ENCODE measurements around the gene RGMA.
"Not testable (repeated sequence)": the region's sequence is repeated elsewhere in the genome, so short reads cannot be mapped to it uniquely, and the experiment has no call there.

The RGMA gene

DNA sequence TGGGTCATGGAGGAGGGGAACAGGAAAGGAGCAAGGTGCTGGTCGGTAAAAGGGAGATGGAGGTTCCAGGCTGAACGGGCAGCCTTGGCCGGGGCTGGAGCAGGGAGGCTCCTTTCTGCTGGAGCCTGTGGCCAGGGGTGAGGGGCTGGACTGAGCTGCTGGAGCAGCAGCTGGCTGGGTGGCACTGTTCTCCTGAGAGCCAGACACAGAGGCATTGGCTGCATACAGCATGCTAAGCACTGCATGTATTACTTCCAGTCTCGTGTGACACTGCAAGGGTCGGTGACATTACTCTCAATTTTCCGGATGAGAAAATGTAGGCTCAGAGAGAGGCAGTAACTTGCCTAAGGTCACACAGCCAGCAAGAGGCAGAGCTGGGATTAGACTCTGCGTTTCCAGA lies 42.3 kb downstream of the RGMA start:
- DNase-seq, result no peak

DNA sequence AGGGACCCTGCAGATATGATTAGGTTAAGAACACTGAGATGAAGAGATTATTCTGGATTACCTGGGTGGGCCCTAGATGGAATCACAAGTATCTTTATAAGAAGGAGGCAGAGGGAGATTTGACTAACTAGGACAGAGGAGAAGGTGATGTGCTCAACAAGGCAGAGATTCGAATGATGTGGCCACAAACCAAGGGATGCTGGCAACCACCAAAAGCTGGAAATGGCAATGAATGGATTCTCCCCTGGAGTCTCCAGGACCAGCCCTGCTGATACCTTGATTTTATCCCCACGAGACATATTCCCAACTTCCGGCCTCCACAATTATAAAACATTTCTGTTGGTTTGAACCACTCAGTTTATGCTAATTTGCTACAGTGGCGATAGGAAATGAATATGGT lies 42.9 kb downstream of the RGMA start:
- DNase-seq, result no peak

DNA sequence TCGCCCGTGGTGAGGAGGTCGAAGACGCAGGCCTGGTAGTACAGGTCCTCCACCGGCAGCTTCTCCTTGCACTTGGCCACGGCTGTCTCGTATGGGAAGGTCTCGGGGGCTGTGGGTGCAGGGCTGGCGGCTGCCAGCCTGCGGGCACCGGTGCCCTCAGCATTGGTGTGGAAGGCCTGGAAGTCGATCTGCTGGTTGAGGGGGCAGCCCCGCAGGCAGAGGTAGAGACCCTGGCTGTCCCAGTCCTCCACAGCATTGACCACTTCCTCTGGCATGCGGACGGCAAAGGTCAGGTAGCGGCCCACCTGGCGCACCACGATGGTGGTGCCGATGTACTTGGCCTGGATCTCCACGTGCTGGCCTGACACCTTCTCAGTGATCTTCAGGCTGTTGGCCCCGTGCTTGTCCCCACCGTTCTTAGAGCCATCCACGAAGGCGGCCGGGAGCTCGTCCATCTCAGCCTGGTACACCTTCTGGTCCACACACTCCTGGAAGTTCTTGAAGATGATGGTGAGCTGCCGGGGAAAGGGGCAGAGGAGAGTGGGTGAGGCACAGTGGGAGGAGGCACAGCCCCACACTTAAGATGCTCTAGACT lies 43.7 kb downstream of the RGMA start:
- no peak for DNase-seq

DNA sequence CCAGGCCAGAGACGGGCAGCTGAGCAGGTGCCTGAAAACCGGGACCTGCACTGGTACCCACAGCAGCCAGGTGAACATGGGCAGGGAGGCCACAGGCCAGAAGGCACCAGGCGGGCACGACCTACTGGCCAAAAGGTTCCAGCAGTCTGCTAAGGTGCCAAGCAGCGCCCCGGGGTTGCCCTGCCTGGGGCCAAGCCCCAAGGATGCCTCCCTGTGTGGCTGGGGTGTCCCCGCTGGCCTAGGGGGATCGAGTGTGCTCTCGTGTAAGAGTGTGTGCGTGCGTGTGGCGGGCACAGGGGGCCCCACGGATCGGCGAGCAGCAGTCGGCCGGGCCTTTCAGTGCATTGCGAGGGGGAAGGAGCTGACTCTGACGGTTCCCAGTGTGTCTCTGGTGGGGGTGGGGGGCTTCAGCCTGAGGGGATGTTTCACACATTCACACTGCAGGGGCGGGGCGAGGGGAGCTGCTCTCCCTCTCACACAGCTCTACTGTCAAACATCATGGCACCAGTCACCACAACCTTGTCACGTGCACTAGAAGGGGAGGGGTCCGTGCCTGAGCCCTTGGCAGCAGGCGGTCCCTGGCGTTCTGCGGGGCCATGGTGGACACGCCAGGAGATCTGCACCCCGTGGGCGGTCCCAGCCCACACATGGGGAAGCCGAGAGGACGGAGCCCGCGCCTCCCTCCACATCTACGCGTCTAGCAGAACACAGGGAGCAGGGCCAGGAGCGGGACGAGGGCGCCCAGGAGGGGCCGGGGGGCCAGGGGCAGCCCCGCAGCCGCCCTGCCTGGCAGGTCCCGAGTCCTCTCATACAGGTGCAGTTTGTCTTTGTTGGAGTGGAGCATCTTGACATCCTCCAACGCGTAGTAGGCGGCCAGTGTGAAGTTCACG lies 44.5 kb downstream of the RGMA start:
- DNase-seq, result no peak

DNA sequence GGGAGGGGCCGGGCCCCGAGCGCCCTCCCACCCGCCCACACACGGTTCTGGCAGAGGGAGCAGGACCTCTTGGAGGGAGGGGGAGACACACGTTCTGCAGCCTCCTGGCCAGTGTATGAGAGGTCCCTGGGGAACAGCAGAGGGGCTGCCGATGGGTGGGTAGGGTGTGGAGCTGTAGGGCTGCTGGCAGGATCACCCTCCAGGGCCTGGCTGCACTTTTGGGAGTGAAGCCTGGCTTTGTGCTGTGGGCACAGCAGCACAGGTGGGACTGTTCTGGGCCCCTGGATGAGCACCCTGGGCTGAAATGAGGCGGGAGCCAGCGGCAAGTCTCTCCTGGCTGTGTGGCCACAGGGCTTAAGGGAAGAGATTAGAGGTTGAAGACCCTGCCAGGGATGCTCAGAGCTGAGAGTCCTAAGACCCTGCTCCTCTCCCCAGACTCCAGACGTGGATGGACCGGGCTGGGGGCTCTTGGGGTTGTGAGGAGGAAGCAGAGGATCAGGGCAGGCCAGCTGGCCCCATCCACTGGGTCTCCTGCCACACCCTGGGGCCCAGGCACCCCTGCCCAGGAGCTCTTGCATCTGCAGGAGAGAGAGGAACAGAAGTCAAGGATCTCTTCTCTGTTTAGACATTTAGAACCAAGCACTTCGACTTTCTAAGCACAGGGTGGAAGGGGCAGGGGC lies 45.2 kb downstream of the RGMA start:
- no peak for DNase-seq

DNA sequence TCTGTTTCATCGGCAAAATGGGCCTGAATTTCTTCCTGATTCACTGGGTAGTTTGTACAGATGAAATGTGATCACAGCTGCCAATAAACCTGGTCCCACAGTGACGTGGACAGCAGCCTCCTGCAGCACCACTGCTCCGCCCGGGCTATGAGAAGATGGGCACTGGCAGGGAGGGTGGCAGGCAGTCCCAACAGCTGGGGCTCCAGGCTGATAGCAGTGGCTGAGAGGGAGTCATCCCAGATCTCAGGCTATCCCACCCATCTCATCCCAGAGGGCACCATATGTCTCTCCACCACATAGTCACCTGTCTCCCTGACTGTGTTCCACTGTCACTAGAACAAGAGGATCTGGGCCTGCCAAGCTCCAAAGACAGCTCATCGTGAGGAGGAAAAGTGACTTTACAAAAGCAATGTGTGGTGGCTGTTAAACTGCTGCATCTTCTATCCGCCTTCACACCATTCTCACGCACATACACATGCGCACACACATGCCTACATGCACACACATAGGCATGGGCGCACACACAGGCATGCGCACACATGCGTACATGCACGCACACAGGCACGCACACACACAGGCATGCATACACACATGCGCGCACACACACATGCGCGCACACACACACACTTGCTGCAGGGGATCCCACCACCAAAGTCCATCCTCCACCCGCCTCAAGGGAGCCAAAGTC lies 46.2 kb downstream of the RGMA start:
- DNase-seq, result no peak

DNA sequence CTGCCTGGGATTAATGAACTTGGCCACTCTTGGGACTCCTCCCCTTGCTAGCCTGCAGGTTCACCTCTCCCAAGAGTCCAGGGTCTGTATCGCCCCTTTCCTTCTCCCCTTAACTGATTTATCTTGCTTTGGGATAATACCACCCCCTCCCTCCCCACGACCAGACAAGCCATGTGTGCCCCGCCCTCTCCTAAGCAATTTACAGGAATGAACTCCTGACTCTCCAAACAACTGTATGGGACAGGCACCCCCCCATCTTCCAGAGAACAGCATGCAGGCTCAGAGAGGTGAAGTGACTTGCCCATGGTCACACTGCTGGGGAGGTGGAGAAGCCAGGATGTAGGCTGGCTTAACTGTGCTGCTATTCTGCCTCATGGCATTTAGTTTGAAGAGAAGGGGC lies 46.8 kb downstream of the RGMA start:
- no peak for DNase-seq

DNA sequence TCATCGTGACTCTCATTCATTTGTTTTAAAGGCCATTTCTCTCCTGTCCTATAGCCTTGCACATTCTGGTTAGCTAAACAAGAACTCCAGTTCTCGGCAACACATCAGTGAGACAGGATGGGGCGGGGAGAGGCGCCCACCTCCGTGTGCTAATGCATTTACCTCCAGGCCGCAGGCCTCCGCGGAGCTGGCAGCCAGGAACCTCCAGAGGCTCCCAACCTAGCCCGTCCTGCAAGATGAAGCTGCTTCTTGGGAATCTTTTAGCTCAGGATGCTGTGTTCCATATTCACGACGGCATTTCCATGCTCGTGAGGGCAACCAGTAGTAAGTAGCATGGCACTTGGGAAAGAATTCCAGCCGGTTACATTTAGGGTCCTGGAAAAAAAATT lies 47.9 kb downstream of the RGMA start:
- DNase-seq, result no peak

DNA sequence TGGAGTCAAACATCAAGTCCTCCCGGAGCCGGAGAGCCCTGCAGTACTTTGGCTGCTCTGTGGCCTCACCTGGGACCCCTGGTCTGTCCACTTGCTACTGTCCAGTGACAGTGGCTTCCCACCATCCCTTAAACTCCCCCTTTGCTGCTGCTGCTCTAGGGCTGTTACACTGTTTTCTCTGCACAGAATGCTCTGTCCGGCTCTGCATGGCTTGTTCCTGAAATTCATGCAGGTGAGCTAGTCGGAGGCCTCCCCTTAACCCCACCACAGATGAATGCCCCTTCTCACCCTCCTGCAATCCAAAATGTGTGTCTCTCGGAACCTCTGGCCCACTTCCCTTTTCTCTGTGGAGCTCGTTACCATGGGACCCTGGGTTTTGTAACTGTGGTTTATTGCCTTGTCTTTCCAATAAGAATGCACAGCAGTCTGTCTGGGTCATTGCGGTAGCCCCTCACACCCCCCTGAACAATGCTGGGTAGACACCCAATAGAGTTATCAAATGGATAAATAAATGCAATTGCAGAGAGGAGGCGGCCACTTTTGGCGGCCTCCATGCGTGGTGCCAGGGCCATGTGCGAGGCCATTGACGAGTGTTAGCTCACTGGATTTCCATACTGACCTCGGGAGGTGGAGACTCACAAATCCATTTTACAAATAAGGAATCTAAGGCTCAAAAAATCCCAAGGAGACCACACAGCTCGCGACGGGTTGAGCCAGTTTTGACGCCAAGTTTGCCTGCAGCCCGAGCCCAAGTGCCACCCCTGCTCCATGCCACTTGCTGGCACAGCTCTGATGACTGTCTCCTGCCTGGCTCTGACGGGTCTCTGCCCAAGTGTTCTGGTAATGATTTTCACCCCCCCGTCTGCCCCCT lies 48.5 kb downstream of the RGMA start:
- no peak for DNase-seq

DNA sequence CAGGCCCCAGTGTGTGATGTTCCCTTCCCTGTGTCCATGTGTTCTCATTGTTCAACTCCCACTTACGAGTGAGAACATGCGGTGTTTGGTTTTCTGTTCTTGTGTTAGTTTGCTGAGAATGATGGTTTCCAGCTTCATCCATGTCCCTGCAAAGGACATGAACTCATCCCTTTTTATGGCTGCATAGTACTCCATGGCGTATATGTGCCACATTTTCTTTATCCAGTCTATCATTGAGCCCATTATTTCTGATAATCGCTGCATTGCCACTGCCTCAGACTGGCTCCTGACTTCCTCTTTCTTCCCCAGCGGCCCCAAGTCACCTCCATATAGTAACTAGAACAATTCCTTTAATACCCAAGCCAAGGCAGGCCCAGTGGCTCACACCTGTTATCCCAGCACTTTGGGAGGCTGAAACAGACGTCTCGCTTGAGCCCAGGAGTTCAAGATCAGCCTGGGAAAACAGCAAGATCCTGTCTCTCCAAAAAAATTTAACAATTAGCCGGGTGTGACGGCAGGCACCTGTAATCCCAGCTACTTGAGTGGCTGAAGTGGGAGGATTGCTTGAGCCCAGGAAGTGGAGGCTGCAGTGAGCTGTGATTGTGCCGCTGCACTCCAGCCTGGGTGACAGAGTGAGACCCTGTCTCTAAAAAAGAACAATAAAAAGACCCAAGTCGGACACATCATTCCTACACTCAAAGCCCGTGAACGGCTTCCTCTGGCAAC lies 49.3 kb downstream of the RGMA start:
- DNase-seq, result not testable (repeated sequence)

DNA sequence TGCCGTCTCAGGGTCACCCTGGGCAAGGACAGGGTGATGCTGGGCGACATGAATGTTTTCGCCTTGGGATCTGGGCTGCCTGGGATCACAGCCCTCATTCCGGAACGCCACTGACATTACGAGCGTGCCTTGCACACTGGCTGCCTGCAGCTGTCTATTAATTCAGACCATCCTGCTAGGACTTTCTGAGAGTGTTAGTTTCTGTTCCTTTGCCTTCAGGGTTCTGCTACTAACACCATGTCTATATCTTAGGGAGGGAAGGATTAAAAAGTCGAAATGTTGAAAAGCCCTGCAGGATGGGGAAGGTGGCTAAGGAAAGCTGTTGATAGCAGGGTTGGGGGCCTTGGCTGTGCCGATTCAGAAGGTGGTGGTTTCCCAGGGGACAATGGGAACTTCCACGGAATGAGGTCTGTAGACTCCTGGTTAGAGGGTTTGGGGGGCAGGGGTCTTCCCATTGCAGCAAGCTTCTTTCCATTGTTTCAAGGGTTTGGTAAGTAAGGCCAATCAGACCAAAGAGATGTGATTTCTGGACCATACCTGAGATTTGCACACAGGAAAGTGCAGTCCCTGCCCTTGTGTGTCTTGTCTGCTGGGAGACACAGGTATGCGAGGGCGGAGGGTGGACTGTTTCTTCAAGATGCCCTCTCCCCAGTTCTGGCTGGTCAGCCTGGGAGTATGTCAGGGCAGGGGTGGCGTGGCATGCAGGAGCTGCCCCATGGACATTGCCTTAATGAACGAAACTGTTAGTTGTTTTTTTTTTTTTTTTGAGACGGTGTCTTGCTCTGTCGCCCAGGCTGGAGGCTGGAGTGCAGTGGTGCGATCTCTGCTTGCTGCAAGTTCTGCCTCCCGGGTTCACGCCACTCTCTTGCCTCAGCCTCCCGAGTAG lies 50.9 kb downstream of the RGMA start:
- no peak for DNase-seq

DNA sequence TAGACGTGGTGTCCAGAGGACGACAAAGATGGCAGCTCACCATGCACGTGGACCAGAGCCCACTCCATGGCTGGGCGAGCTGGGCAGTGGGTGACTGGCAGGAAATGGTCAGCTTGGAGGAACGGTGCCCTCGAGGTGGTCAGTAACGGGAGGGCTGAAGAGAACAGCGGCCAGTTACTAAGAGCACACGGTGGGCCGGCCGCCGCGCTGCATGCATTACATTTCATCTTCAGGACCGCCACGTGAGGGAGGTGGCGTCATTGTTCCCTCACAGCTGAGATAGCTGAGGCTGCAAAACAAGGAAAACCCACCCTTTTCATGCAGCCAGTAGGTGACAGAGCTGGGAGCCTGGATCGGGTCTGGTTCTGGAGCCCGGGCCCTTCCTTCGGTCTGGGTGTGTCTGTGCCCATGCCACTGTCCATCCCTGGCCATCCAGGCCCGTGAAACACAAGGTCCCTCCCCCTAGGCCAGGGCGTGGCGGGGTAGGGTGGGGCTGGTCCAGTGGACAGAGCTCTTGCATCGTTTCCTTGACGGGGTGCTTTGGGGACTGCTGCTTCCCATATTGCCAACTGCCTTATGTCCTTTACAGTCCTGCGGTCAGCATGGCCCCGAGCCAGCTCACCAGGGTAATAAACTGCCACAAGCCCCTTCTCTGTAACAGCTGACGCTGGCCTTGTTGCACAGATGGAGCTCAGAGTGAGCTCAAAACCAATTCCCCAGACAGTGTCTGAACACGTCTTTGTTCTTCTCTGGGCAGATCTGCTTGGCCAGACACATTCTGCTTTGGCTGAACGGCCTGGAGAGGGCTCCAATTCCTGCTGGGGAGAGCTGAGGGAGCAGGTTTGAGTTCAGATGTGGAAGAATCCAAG lies 51.8 kb downstream of the RGMA start:
- DNase-seq, result no peak

DNA sequence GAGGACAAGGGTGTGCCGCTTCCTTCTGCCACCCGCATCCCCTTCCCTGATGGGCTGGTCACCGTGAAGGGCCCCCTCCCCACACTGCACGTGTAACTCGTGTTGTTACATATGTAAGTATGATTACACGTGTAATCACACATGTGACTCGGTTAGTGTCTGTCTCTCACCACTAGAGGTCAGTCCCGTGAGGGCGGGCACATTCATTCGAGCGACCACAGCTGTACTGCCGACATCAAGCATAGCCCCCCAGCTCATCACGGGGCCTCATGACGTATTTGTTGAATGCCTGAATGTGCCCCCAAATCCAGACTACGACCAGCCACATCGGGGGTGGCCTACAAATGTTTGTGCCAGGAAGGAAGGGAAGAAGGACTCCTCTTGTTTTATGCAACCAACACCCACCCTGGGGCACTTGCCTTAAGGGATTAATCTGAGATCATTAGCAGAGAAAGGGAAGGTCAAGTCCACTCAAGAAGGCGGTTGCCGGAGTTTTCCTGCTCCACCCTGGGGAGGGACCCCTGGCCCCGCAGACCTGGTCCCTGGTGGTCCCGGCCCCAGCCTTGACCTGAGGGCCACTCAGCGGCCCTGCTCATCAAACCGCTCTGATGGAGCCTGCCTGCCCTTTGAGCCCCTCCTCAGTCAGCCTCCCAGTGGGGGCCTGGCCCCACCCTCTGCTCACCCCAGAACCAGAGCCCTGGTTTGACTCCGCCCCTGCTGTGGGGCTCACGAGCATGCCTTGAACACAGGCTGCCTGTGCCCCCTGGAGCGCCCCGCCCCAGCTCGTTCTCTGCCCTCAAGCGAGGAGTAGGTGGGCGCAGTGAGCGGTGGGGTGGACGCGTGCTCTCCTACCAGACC lies 52.8 kb downstream of the RGMA start:
- no peak for DNase-seq

DNA sequence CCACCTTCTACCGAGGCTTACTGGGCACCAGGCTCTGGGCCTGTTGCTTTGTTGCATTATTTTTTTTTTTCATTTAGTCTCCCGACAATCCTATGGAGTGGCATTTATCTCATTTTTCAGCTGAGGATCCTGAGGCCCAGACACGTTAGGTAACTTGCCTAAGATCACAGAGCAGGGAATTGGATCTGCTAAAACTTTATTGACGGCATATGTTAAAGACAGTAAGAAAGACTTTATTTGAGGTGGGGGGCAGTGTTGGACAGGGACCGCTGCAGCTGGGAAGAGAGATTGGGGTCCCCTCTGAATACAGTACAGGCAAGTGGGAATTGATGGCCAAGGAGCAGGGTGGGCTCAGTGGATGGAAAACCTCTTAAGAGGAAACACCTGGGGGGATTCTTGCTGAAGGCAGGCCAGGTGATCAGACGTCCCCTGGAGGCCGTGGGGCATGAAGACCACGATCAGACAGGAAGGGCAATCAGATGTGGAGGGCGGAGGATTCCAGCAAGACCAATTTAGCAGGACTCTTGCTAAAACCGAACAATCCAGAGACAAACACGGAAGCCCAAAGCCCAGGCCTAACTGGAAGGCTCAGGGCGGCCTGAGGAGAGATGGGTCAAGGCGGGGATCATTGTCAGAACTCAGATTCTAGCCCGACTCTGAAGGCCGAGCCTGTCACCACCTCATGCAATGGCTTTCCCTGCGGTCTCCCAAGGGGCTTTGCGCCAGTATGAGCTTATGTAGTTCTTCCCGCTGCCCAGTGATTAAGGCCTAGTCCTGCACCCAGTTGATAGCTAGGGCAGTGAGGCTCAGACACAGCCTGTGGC lies 53.7 kb downstream of the RGMA start:
- DNase-seq, result no peak

DNA sequence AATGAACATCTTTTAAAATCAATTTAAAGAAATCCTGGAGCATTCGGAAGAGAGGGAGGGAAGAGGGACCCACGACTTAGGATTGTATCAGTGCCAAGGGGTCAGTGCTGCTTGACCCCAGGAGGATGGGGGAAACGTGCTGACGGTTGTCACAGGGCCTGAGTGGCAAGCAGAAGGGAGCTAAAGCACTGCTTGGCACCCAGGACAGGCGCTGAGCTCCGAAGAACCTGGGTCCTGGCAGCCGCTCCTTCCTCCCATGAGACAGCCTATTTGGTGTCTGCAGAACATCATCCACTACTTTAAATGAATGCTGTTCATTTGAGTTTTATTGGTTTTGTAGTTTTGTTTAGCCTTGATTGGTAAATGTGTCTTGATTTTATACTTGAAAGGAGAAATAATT lies 54.5 kb downstream of the RGMA start:
- DNase-seq, result no peak

DNA sequence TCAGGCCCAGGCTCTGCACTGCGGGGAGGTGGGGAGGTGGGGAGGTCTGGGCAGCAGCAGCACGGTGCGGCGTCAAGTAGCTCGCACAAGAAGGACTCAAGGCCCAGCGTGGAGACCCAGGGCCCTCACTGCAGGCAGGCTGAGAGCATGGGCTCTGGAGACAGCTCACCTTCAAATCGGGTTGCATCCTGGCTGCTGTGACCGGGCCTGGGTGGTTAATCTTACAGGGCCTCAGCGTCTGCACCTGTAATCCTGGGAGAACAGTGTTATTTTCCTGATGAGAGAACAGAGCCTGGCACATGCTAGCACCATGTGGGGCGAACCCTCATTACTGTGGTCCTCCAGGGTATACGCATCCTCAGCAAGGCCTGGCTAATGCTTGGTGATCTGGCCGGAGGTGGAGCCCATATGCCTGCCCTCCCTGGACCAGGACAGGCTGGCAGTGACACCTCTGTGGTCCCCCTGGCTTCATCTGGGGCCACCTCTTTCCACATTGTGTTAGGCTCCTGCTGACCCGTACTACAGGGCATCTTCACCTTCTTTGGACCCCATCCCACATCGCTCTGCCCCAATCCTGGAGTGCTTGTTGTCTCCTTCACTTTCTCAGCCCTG lies 55.5 kb downstream of the RGMA start:
- DNase-seq, result no peak

DNA sequence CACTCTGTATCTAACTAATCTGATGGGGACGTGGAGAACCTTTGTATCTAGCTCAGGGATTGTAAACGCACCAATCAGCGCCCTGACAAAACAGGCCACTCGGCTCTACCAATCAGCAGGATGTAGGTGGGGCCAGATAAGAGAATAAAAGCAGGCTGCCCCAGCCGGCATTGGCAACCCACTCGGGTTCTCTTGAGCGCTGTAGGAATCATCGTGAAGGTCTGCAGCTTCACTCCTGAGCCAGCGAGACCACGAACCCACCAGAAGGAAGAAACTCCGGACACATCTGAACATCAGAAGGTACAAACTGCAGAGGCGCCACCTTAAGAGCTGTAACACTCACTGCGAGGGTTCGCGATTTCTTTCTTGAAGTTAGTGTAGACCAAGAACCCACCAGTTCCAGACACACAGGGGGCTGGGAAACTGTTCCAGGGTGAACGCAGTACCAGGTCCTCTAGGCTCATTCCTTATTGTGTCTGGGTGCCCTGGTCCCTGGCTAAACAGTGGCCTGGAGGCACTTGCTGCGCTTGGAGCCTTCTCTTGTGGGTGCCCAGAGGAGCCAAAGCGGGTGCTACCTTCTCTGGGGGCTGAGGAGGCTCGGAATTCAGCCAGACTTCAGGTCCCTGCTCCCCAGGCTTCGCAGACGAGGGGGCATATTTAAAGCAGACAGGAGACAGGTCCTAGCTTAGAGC lies 56.4 kb downstream of the RGMA start:
- DNase-seq, result not testable (repeated sequence)

Measured in activated CD4-positive, CD25-positive, alpha-beta regulatory T cell treated with anti-CD3 and anti-CD28 coated beads, Interleukin-2, amount 50 U/mL, for 72 hours (primary cell).